H1 (cell line): ENCODE data around the gene POLE. TPM values are rescaled to one million over a fixed set of nuclear protein-coding genes. Genes with fewer than 3 reads are reported as not detected.

ENCODE experiments used
- CTCF ChIA-PET: fragments of 300-600 bp; sonication (Branson Sonifier 250); formaldehyde crosslinking; loops from one replicate; lab custom pipeline; 2021; ENCODE audit not compliant: partially characterized antibody; lab: Charles Lee
- POLR2A ChIA-PET: fragments of 300-600 bp; sonication (Branson Sonifier 250); formaldehyde crosslinking; loops from one replicate; lab custom pipeline; 2021; ENCODE audit warnings: inconsistent platforms; ENCODE audit not compliant: partially characterized antibody; lab: Charles Lee
- DNase-seq, 2 experiments: peaks; one replicate each; pipeline versions ENCODE4 v3.0.0 to v3.0.0-alpha.2; 2010 to 2022; ENCODE audit warnings: low spot score in 2 of 2, low read depth in 1 of 2, mixed read lengths in 1 of 2
- FAIRE-seq: peaks from 2 replicates; lab custom pipeline; 2011; peaks lifted over from hg19 to GRCh38; lab: Jason Lieb, UNC
- H2AFZ ChIP-seq: 2 replicates; pipeline ENCODE4 v1.8.1; 2012; ENCODE audit warnings: low read length, inconsistent platforms
- H2AK5ac ChIP-seq: 2 replicates; pipeline ENCODE4 v1.6.1; 2013; ENCODE audit warnings: low read depth, low read length
- H2BK120ac ChIP-seq: replicated peaks from 2 replicates; pipeline ENCODE3; 2013; ENCODE audit warnings: low read depth, low read length, inconsistent platforms
- H2BK12ac ChIP-seq: 2 replicates; pipeline ENCODE4 v1.6.1; 2013; ENCODE audit warnings: low read depth, low read length
- H2BK15ac ChIP-seq: 2 replicates; pipeline ENCODE4 v1.6.1; 2013; ENCODE audit warnings: low read length
- H2BK20ac ChIP-seq: 2 replicates; pipeline ENCODE4 v1.6.1; 2013; ENCODE audit warnings: low read length
- H2BK5ac ChIP-seq: 2 replicates; pipeline ENCODE4 v1.6.1; 2013; ENCODE audit warnings: low read depth, low read length
- H3K14ac ChIP-seq: 2 replicates; pipeline ENCODE4 v1.6.1; 2013; ENCODE audit warnings: inconsistent platforms; ENCODE audit not compliant: insufficient read length
- H3K18ac ChIP-seq: 2 replicates; pipeline ENCODE4 v1.6.1; 2013; ENCODE audit warnings: low read length; ENCODE audit errors: extremely low read depth
- H3K23ac ChIP-seq: 2 replicates; pipeline ENCODE4 v1.6.1; 2013; ENCODE audit warnings: inconsistent platforms; ENCODE audit not compliant: insufficient read length
- H3K23me2 ChIP-seq: 2 replicates; pipeline ENCODE4 v1.6.1; 2013; ENCODE audit warnings: low read depth, low read length
- H3K27ac ChIP-seq: 2 replicates; pipeline ENCODE4 v1.6.1; 2011; ENCODE audit warnings: low read depth, low read length, inconsistent platforms
- H3K27me3 ChIP-seq, 4 experiments: replicated peaks in 1 of 4; 1 replicate in 1 of 4; 2 replicates in 3 of 4; pipeline versions ENCODE4 v1.6.1 to v1.8.1; 2011 to 2013; ENCODE audit warnings: low read length in 3 of 4, mild to moderate bottlenecking in 3 of 4, inconsistent platforms in 2 of 4, mixed read lengths in 2 of 4, moderate library complexity in 1 of 4; ENCODE audit not compliant: control insufficient read depth in 3 of 4, insufficient read depth in 3 of 4; ENCODE audit errors: extremely low read depth in 1 of 4
- H3K36me3 ChIP-seq, 4 experiments: 2 replicates each; pipeline versions ENCODE4 v1.6.1 to v1.8.1; 2011 to 2013; ENCODE audit warnings: mild to moderate bottlenecking in 4 of 4, low read length in 3 of 4, moderate library complexity in 2 of 4, control low read depth in 1 of 4, inconsistent platforms in 1 of 4; ENCODE audit not compliant: insufficient read depth in 4 of 4, control insufficient read depth in 2 of 4
- H3K4ac ChIP-seq: replicated peaks from 2 replicates; pipeline ENCODE3; 2013; ENCODE audit warnings: low read length, low read depth, mixed read lengths, inconsistent platforms; ENCODE audit not compliant: insufficient read length
- H3K4me1 ChIP-seq, 4 experiments: replicated peaks in 1 of 4; 1 replicate in 1 of 4; 2 replicates in 3 of 4; pipeline versions ENCODE4 v1.6.1 to v1.8.1; 2011 to 2013; ENCODE audit warnings: low read length in 3 of 4, inconsistent platforms in 2 of 4, mixed read lengths in 1 of 4; ENCODE audit not compliant: insufficient read depth in 4 of 4, control insufficient read depth in 3 of 4
- H3K4me2 ChIP-seq, 2 experiments: 2 replicates each; pipeline versions ENCODE4 v1.6.1 to v1.8.1; 2011 to 2013; ENCODE audit warnings: low read depth in 2 of 2, low read length in 2 of 2, control low read depth in 1 of 2, inconsistent platforms in 1 of 2, mild to moderate bottlenecking in 1 of 2; ENCODE audit not compliant: insufficient read depth in 1 of 2
- H3K4me3 ChIP-seq, 4 experiments: fragments of 200-600, 300-600 bp in 1 of 4; sonication (generic), shearing (Covaris generic), sonication (Bioruptor Twin) in 1 of 4; 2 replicates each; pipeline versions ENCODE4 v1.5.1 to v1.8.1; 2011 to 2016; ENCODE audit warnings: low read length in 4 of 4, low read depth in 3 of 4, control low read depth in 2 of 4, inconsistent platforms in 2 of 4, mild to moderate bottlenecking in 2 of 4, mixed read lengths in 1 of 4, moderate library complexity in 1 of 4; ENCODE audit not compliant: insufficient read depth in 2 of 4; ENCODE audit errors: extremely low read depth in 1 of 4
- H3K56ac ChIP-seq: replicated peaks from 2 replicates; pipeline ENCODE3; 2013; ENCODE audit warnings: low read depth, mild to moderate bottlenecking, mixed read lengths, low read length, inconsistent platforms; ENCODE audit not compliant: insufficient read length
- H3K79me1 ChIP-seq: 2 replicates; pipeline ENCODE4 v1.6.1; 2013; ENCODE audit warnings: low read depth, low read length, control low read depth
- H3K79me2 ChIP-seq, 2 experiments: 2 replicates each; pipeline versions ENCODE4 v1.6.1 to v1.8.1; 2012 to 2013; ENCODE audit warnings: low read length in 2 of 2, mild to moderate bottlenecking in 2 of 2, inconsistent platforms in 1 of 2; ENCODE audit not compliant: insufficient read depth in 2 of 2, control insufficient read depth in 1 of 2
- H3K9ac ChIP-seq, 4 experiments: replicated peaks in 1 of 4; 1 replicate in 1 of 4; 2 replicates in 3 of 4; pipeline versions ENCODE4 v1.6.1 to v1.8.1; 2011 to 2013; ENCODE audit warnings: low read depth in 3 of 4, low read length in 3 of 4, control low read depth in 2 of 4, mild to moderate bottlenecking in 2 of 4, moderate library complexity in 2 of 4, inconsistent platforms in 1 of 4; ENCODE audit errors: extremely low read depth in 1 of 4
- H3K9me3 ChIP-seq, 2 experiments: 2 replicates each; pipeline versions ENCODE4 v1.6.1 to v1.8.1; 2012 to 2013; ENCODE audit warnings: mild to moderate bottlenecking in 2 of 2, moderate library complexity in 2 of 2, control low read depth in 1 of 2, inconsistent platforms in 1 of 2, low read depth in 1 of 2, low read length in 1 of 2, mixed read lengths in 1 of 2; ENCODE audit not compliant: insufficient read depth in 2 of 2
- H4K20me1 ChIP-seq, 2 experiments: replicated peaks in 1 of 2; 2 replicates each; pipeline versions ENCODE3 to v1.8.1; 2011 to 2013; ENCODE audit warnings: inconsistent platforms in 2 of 2, low read length in 2 of 2, mild to moderate bottlenecking in 1 of 2; ENCODE audit not compliant: insufficient read depth in 2 of 2, control insufficient read depth in 1 of 2
- H4K5ac ChIP-seq: 2 replicates; pipeline ENCODE4 v1.6.1; 2013; ENCODE audit warnings: low read length, low read depth, mixed read lengths, inconsistent platforms; ENCODE audit not compliant: insufficient read length
- H4K8ac ChIP-seq: 2 replicates; pipeline ENCODE4 v1.8.0; 2013; ENCODE audit warnings: mild to moderate bottlenecking, moderate library complexity, low read length, inconsistent platforms; ENCODE audit not compliant: insufficient read depth; ENCODE audit errors: extremely low read depth
- H4K91ac ChIP-seq: replicated peaks from 2 replicates; pipeline ENCODE3; 2013; ENCODE audit warnings: low read length, mixed read lengths, inconsistent platforms; ENCODE audit not compliant: insufficient read length
- FOSL1 ChIP-seq: IDR thresholded peaks from 2 replicates; pipeline ENCODE4 v1.6.1; 2011; ENCODE audit warnings: mild to moderate bottlenecking, low read depth, low read length, moderate library complexity; ENCODE audit not compliant: insufficient read depth
- SP4 ChIP-seq: IDR thresholded peaks from 2 replicates; pipeline ENCODE4 v1.6.1; 2012; ENCODE audit warnings: low read length, inconsistent platforms
- WGBS, 2 experiments: shearing (Covaris generic) in 1 of 2; methylation state at CpG; one replicate each; pipeline versions ENCODE4 v1.1.6 to v1.1.7; 2013 to 2015; ENCODE audit warnings: low lambda C conversion rate in 2 of 2, mixed read lengths in 2 of 2, inconsistent platforms in 1 of 2, low coverage in 1 of 2, missing lambda C conversion rate in 1 of 2; ENCODE audit not compliant: insufficient replicate concordance in 2 of 2, insufficient coverage in 1 of 2, insufficient read length in 1 of 2; ENCODE audit errors: extremely low coverage in 1 of 2, missing lambda C conversion rate in 1 of 2; 5-methylcytosine and 5-hydroxymethylcytosine counted together
- long read RNA-seq, 2 experiments: library from RNA in 1 of 2; library from capped mRNA in 1 of 2; stranded (forward); transcript quantifications; one replicate each; pipeline ENCODE4 v2.0.0, GENCODE V29; 2021; ENCODE audit warnings: inconsistent platforms in 1 of 2
- polyA minus RNA-seq, 3 experiments: library from RNA; depleted of rRNA, polyadenylated mRNA; stranded (reverse); fragments of >200 nt; gene quantifications; 1 replicate in 2 of 3; 2 replicates in 1 of 3; pipeline ENCODE4 v1.2.3, GENCODE V29; 2011
- polyA plus RNA-seq, 7 experiments: library from polyadenylated mRNA; depleted of rRNA in 3 of 7; stranded (reverse) in 5 of 7; unstranded in 2 of 7; fragments of >200 nt in 5 of 7; fragments of 200-250 nt in 2 of 7; gene quantifications; 1 replicate in 5 of 7; 2 replicates in 1 of 7; 4 replicates in 1 of 7; pipeline versions ENCODE4 v1.2.1 to v1.2.3, GENCODE V29; 2011 to 2013; ENCODE audit warnings: missing spikeins in 2 of 7, mixed read lengths in 2 of 7
- total RNA-seq: library from RNA; stranded (reverse); fragmentation: NEBNext Ultra II Directional; extraction: Animal tissue kit (Norgen Biotek cat#: 25700); gene quantifications from 2 replicates; pipeline ENCODE4 v1.2.1, GENCODE V29; 2021

POLE gene, protein sequence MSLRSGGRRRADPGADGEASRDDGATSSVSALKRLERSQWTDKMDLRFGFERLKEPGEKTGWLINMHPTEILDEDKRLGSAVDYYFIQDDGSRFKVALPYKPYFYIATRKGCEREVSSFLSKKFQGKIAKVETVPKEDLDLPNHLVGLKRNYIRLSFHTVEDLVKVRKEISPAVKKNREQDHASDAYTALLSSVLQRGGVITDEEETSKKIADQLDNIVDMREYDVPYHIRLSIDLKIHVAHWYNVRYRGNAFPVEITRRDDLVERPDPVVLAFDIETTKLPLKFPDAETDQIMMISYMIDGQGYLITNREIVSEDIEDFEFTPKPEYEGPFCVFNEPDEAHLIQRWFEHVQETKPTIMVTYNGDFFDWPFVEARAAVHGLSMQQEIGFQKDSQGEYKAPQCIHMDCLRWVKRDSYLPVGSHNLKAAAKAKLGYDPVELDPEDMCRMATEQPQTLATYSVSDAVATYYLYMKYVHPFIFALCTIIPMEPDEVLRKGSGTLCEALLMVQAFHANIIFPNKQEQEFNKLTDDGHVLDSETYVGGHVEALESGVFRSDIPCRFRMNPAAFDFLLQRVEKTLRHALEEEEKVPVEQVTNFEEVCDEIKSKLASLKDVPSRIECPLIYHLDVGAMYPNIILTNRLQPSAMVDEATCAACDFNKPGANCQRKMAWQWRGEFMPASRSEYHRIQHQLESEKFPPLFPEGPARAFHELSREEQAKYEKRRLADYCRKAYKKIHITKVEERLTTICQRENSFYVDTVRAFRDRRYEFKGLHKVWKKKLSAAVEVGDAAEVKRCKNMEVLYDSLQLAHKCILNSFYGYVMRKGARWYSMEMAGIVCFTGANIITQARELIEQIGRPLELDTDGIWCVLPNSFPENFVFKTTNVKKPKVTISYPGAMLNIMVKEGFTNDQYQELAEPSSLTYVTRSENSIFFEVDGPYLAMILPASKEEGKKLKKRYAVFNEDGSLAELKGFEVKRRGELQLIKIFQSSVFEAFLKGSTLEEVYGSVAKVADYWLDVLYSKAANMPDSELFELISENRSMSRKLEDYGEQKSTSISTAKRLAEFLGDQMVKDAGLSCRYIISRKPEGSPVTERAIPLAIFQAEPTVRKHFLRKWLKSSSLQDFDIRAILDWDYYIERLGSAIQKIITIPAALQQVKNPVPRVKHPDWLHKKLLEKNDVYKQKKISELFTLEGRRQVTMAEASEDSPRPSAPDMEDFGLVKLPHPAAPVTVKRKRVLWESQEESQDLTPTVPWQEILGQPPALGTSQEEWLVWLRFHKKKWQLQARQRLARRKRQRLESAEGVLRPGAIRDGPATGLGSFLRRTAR (N-terminal part only)
- total RNA-seq (111 and 115 TPM in 2 replicates), polyA plus RNA-seq (2011; rRNA removed) (59.7 and 93.1 TPM in 2 replicates), polyA minus RNA-seq (2011; rRNA and poly(A)+ RNA removed) (173 and 242 TPM in 2 replicates)
- 59.2 TPM for polyA plus RNA-seq (2011; cell fraction: cytosol; rRNA removed)
- 567 TPM for polyA plus RNA-seq (2011; cell fraction: nucleus; rRNA removed)
- 107 to 133 TPM (median 124 TPM) in 4 replicates for polyA plus RNA-seq (2012, experiment 1 of 2)
- 41.3 TPM for polyA plus RNA-seq (2012, experiment 2 of 2)
- 59.4 TPM for polyA plus RNA-seq (2013, experiment 1 of 2)
- 46.8 TPM for polyA plus RNA-seq (2013, experiment 2 of 2)
- polyA minus RNA-seq (2011; cell fraction: cytosol; rRNA and poly(A)+ RNA removed) = 96.7 TPM
- polyA minus RNA-seq (2011; cell fraction: nucleus; rRNA and poly(A)+ RNA removed) = 282 TPM
- long read RNA-seq, experiment 1, partial matches to known transcripts = 12 of 27 reads
- long read RNA-seq, experiment 1, other reads (novel, unspliced or antisense) = 15 of 27 reads
- long read RNA-seq, experiment 2 = 0 reads

DNA sequence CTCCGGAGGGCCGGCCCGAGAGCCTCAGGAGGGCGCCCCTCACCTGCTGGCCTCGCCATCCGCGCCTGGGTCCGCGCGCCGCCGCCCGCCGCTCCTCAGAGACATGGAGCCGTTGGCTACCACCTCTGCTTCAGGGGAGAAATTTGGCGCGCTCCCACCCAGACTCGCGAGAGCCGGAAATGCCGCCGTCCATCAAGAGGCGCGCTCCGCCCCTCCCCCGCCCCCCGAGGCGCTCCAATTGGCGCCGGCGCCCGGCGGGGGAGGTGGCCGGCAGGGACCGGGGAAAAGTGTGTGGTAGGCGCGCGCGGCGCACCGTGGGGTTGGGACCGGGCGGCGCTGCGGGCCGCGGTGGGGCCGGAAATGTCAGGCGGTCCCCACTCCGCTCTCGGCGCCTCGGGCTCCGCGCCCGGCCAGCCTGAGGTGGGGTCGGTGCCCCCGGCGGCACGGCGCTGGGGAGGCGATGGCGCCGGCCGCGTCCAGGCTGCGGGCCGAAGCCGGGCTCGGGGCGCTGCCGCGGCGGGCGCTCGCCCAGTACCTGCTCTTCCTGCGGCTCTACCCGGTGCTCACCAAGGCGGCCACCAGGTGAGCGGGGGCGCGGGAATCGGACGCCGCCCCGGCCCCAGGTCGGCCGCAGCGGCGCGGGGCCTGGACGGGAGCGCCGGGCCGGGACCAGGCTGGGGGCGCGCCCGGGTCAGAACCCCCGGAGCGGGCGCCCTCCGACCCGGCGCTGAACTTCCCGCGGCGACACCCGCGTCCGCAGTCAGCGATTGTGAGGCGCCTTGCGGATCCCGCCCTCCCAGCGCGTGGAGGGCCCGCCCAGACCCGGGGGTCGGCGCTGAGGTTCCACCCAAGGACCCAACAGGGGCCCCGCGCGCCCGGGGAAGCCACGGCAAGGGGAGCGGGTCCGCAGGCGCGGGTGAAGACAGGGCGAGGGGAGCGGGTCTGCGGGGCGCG lies at the start of gene POLE, which contains the start of gene PXMP2:
POLE (minus strand) TSS at position 132 of the 954 bp plus-strand sequence; CDS start at position 105, 27 bp downstream.
PXMP2 (plus strand) TSS at position 377 of the 954 bp plus-strand sequence; CDS start at position 461, 84 bp downstream.
- H3K4me3 ChIP-seq = peak within 1 kb of the TSS; percentile 59 to 88 (median 66)
- 1% methylated on average over 87 of the region's 134 CpGs; no CpG with 5 or more reads in 1 of the 2 experiments for WGBS, 2 experiments
- peaks cover 0 to 8% (median 0%) of the 10 kb centered on the region in 4 experiments; a peak in 3 of 8 replicates for H3K36me3 ChIP-seq
- CTCF ChIA-PET = no interaction called here
- H3K18ac ChIP-seq = no peak within 1 kb of the TSS
- H2BK15ac ChIP-seq = no peak within 1 kb of the TSS
- H3K9me3 ChIP-seq = no peaks in the 10 kb centered on the region
- H2BK12ac ChIP-seq = no peak within 1 kb of the TSS
- H3K56ac ChIP-seq = no peak within 1 kb of the TSS
- no peak within 1 kb of the TSS for H2BK5ac ChIP-seq
- H4K5ac ChIP-seq = peak within 1 kb of the TSS; percentile 43
- H3K4me2 ChIP-seq = peak within 1 kb of the TSS; percentile 33 to 61
- H3K23me2 ChIP-seq = no peaks in the 10 kb centered on the region; the same call in 1 of the 2 replicates
- POLR2A ChIA-PET = interaction anchor here (2.6 kb wide), 1 partner anchor 23 kb away, joined by 10 read pairs; the partner anchor contains the start of gene PGAM5
- peaks cover 7% of the 10 kb centered on the region for H3K79me1 ChIP-seq
- no peak within 1 kb of the TSS for H4K91ac ChIP-seq
- H4K20me1 ChIP-seq = peaks cover 11 to 15% of the 10 kb centered on the region in 2 experiments
- H3K14ac ChIP-seq = no peak within 1 kb of the TSS
- H3K4me1 ChIP-seq = peaks cover 0 to 2% (median 0%) of the 10 kb centered on the region in 4 experiments; a peak in 1 of 7 replicates
- H3K4ac ChIP-seq = no peak within 1 kb of the TSS
- H3K79me2 ChIP-seq = peaks cover 21 to 38% of the 10 kb centered on the region in 2 experiments
- no peak within 1 kb of the TSS for H2BK120ac ChIP-seq
- H3K27ac ChIP-seq = peak within 1 kb of the TSS; percentile 89; the same call in 1 of the 2 replicates
- peak within 1 kb of the TSS; percentile 38 to 99 (median 80) for H3K9ac ChIP-seq
- no peak within 1 kb of the TSS for H3K23ac ChIP-seq
- H2BK20ac ChIP-seq = no peak within 1 kb of the TSS
- peaks cover 2 to 9% (median 6%) of the 10 kb centered on the region in 4 experiments; a peak in 6 of 7 replicates for H3K27me3 ChIP-seq
- FAIRE-seq (no peak), DNase-seq (peak; percentile 76 to 94)
- H4K8ac ChIP-seq = peak within 1 kb of the TSS; percentile 99; the same call in 1 of the 2 replicates
- H2AFZ ChIP-seq = no peak within 1 kb of the TSS
- H2AK5ac ChIP-seq = no peak within 1 kb of the TSS
- TF ChIP-seq FOSL1 (0 out of 2 replicates have a peak, but pooled peaks have one; percentile 56), SP4 (no peak)
